ENCODE results near the gene USP17L30. TPM values are rescaled to one million over a fixed set of nuclear protein-coding genes. Genes with fewer than 3 reads are reported as not detected.

The USP17L30 gene, protein sequence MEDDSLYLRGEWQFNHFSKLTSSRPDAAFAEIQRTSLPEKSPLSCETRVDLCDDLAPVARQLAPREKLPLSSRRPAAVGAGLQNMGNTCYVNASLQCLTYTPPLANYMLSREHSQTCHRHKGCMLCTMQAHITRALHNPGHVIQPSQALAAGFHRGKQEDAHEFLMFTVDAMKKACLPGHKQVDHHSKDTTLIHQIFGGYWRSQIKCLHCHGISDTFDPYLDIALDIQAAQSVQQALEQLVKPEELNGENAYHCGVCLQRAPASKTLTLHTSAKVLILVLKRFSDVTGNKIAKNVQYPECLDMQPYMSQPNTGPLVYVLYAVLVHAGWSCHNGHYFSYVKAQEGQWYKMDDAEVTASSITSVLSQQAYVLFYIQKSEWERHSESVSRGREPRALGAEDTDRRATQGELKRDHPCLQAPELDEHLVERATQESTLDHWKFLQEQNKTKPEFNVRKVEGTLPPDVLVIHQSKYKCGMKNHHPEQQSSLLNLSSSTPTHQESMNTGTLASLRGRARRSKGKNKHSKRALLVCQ
- total RNA-seq: not detected in 2 replicates

DNA sequence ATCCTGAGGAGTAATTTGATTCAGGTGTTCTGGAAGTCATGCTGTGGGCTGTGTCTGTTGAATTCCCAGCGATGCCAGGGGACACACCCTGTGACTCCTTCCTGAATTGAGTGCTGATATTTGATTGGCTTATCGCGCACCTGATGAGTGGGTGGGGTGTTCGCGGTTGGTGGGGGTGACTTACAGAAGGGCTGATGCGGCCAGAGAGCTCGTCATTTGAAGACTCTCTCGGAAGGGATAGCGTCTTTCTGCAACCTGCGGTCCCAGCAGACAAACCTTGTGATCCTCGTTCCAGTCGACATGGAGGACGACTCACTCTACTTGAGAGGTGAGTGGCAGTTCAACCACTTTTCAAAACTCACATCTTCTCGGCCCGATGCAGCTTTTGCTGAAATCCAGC lies at the start of gene USP17L30:
Gene USP17L30 (plus strand): TSS at position 301 of the 400 bp plus-strand sequence. CDS start 0 bp downstream, at position 301.

DNA sequence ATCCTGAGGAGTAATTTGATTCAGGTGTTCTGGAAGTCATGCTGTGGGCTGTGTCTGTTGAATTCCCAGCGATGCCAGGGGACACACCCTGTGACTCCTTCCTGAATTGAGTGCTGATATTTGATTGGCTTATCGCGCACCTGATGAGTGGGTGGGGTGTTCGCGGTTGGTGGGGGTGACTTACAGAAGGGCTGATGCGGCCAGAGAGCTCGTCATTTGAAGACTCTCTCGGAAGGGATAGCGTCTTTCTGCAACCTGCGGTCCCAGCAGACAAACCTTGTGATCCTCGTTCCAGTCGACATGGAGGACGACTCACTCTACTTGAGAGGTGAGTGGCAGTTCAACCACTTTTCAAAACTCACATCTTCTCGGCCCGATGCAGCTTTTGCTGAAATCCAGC lies 38.1 kb upstream of the USP17L30 start, which contains the start of gene USP17L24:
Gene USP17L24 (plus strand): TSS at position 301 of the 400 bp plus-strand sequence. CDS start 0 bp downstream, at position 301.

DNA sequence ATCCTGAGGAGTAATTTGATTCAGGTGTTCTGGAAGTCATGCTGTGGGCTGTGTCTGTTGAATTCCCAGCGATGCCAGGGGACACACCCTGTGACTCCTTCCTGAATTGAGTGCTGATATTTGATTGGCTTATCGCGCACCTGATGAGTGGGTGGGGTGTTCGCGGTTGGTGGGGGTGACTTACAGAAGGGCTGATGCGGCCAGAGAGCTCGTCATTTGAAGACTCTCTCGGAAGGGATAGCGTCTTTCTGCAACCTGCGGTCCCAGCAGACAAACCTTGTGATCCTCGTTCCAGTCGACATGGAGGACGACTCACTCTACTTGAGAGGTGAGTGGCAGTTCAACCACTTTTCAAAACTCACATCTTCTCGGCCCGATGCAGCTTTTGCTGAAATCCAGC lies 33.3 kb upstream of the USP17L30 start, which contains the start of gene USP17L25:
Gene USP17L25 (plus strand): TSS at position 301 of the 400 bp plus-strand sequence. CDS start 0 bp downstream, at position 301.

DNA sequence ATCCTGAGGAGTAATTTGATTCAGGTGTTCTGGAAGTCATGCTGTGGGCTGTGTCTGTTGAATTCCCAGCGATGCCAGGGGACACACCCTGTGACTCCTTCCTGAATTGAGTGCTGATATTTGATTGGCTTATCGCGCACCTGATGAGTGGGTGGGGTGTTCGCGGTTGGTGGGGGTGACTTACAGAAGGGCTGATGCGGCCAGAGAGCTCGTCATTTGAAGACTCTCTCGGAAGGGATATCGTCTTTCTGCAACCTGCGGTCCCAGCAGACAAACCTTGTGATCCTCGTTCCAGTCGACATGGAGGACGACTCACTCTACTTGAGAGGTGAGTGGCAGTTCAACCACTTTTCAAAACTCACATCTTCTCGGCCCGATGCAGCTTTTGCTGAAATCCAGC lies 28.6 kb upstream of the USP17L30 start, which contains the start of gene USP17L26:
Gene USP17L26 (plus strand): TSS at position 301 of the 400 bp plus-strand sequence. CDS start 0 bp downstream, at position 301.

DNA sequence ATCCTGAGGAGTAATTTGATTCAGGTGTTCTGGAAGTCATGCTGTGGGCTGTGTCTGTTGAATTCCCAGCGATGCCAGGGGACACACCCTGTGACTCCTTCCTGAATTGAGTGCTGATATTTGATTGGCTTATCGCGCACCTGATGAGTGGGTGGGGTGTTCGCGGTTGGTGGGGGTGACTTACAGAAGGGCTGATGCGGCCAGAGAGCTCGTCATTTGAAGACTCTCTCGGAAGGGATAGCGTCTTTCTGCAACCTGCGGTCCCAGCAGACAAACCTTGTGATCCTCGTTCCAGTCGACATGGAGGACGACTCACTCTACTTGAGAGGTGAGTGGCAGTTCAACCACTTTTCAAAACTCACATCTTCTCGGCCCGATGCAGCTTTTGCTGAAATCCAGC lies 23.8 kb upstream of the USP17L30 start, which contains the start of gene USP17L5:
Gene USP17L5 (plus strand): TSS at position 301 of the 400 bp plus-strand sequence. CDS start 0 bp downstream, at position 301.

DNA sequence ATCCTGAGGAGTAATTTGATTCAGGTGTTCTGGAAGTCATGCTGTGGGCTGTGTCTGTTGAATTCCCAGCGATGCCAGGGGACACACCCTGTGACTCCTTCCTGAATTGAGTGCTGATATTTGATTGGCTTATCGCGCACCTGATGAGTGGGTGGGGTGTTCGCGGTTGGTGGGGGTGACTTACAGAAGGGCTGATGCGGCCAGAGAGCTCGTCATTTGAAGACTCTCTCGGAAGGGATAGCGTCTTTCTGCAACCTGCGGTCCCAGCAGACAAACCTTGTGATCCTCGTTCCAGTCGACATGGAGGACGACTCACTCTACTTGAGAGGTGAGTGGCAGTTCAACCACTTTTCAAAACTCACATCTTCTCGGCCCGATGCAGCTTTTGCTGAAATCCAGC lies 19.1 kb upstream of the USP17L30 start, which contains the start of gene USP17L27:
Gene USP17L27 (plus strand): TSS at position 301 of the 400 bp plus-strand sequence. CDS start 0 bp downstream, at position 301.

DNA sequence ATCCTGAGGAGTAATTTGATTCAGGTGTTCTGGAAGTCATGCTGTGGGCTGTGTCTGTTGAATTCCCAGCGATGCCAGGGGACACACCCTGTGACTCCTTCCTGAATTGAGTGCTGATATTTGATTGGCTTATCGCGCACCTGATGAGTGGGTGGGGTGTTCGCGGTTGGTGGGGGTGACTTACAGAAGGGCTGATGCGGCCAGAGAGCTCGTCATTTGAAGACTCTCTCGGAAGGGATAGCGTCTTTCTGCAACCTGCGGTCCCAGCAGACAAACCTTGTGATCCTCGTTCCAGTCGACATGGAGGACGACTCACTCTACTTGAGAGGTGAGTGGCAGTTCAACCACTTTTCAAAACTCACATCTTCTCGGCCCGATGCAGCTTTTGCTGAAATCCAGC lies 14.3 kb upstream of the USP17L30 start, which contains the start of gene USP17L28:
Gene USP17L28 (plus strand): TSS at position 301 of the 400 bp plus-strand sequence. CDS start 0 bp downstream, at position 301.

DNA sequence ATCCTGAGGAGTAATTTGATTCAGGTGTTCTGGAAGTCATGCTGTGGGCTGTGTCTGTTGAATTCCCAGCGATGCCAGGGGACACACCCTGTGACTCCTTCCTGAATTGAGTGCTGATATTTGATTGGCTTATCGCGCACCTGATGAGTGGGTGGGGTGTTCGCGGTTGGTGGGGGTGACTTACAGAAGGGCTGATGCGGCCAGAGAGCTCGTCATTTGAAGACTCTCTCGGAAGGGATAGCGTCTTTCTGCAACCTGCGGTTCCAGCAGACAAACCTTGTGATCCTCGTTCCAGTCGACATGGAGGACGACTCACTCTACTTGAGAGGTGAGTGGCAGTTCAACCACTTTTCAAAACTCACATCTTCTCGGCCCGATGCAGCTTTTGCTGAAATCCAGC lies 9.6 kb upstream of the USP17L30 start, which contains the start of gene USP17L29:
Gene USP17L29 (plus strand): TSS at position 301 of the 400 bp plus-strand sequence. CDS start 0 bp downstream, at position 301.

Other genes with a start within 250 kb of the USP17L30 start
- gene FAM90A26, start 192.7 kb upstream of the USP17L30 start, total RNA-seq: not detected in 2 replicates
- not detected in 2 replicates for gene USP17L10, start 152.5 kb upstream of the USP17L30 start, total RNA-seq
- not detected in 2 replicates for gene USP17L11, start 147.7 kb upstream of the USP17L30 start, total RNA-seq
- not detected in 2 replicates for gene USP17L12, start 143.0 kb upstream of the USP17L30 start, total RNA-seq
- gene USP17L13, start 138.2 kb upstream of the USP17L30 start, total RNA-seq: not detected in 2 replicates
- not detected in 2 replicates for gene USP17L15, start 128.7 kb upstream of the USP17L30 start, total RNA-seq
- not detected in 2 replicates for gene USP17L17, start 119.2 kb upstream of the USP17L30 start, total RNA-seq
- not detected in 2 replicates for gene USP17L18, start 114.5 kb upstream of the USP17L30 start, total RNA-seq
- not detected in 2 replicates for gene USP17L19, start 109.8 kb upstream of the USP17L30 start, total RNA-seq
- not detected in 2 replicates for gene USP17L20, start 105.0 kb upstream of the USP17L30 start, total RNA-seq
- not detected in 2 replicates for gene USP17L21, start 100.3 kb upstream of the USP17L30 start, total RNA-seq
- not detected in 2 replicates for gene USP17L22, start 95.5 kb upstream of the USP17L30 start, total RNA-seq
- gene USP17L24, start 38.0 kb upstream of the USP17L30 start, total RNA-seq: not detected in 2 replicates
- gene USP17L25, start 33.2 kb upstream of the USP17L30 start, total RNA-seq: not detected in 2 replicates
- gene USP17L26, start 28.5 kb upstream of the USP17L30 start, total RNA-seq: not detected in 2 replicates
- gene USP17L5, start 23.7 kb upstream of the USP17L30 start, total RNA-seq: not detected in 2 replicates
- gene USP17L27, start 19.0 kb upstream of the USP17L30 start, total RNA-seq: not detected in 2 replicates
- gene USP17L28, start 14.2 kb upstream of the USP17L30 start, total RNA-seq: not detected in 2 replicates
- not detected in 2 replicates for gene USP17L29, start 9.5 kb upstream of the USP17L30 start, total RNA-seq
- not detected in 2 replicates for gene DEFB131A, start 81.3 kb downstream of the USP17L30 start, total RNA-seq